Measurements from ENCODE around the gene LAG3. TPM values are rescaled to one million over a fixed set of nuclear protein-coding genes. Genes with fewer than 3 reads are reported as not detected.

Gene LAG3
- total and polyA plus RNA-seq, 4 donors: 0.82 to 1.7 (median 1.4) TPM

DNA sequence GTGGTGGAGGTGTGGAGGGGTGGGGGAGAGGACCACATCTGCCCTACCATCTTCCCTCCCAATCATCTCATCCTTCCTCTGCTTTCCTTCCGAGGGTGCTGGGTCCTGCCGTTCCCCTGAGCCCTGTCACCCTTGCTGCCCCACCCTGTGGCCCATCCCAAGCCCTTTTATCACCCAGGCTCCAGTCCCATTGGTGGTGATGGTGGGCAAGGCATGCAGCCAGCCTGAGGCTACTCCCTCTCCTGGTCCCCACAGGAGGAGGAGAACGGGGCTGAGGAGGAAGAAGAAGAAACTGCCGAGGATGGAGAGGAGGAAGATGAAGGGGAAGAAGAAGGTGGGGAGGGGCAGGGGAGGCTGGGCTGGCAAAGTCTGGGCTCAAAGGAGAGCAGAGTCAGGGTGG lies 2.7 kb upstream of the LAG3 start:
- Histone ChIP-seq H3K27me3 (ENCODE audit: control insufficient read depth in 3 of 3, insufficient read depth in 3 of 3, low read length in 2 of 3) (peaks cover 0 to 2% (median 0%) of the 10 kb centered on the region in 3 donors), H3K36me3 (ENCODE audit: control insufficient read depth in 4 of 4, insufficient read depth in 4 of 4, low read length in 4 of 4) (peaks cover 0 to 26% (median 14%) of the 10 kb centered on the region in 4 donors), H3K4me1 (ENCODE audit: control insufficient read depth in 5 of 5, insufficient read depth in 5 of 5, low read length in 5 of 5) (peaks cover 13 to 51% (median 28%) of the 10 kb centered on the region in 5 donors), H3K9ac (ENCODE audit: insufficient read depth in 1 of 2, low read length in 2 of 2) (no peak overlapping the region), H3K9me3 (ENCODE audit: control insufficient read depth in 4 of 4, insufficient read depth in 3 of 4, low read length in 3 of 4) (peaks cover 0 to 2% (median 0%) of the 10 kb centered on the region in 4 donors), H3K4me3 (no peak overlapping the region), H3K27ac (ENCODE audit: low read depth in 1 of 2, low read length in 1 of 2) (no peak overlapping the region)
- WGBS, 2 donors: 50 to 74% methylated on average over 4 of the region's 4 CpGs
- ATAC-seq (ENCODE audit: insufficient read depth, low FRiP score) (no peak), DNase-seq (no peak)
- TF ChIP-seq CTCF (IDR thresholded peaks at IDR 0.05; ENCODE audit: control extremely low read depth, extremely low read depth): no peak

GRCh38 chr12:6770094-6770493 lies 2.2 kb upstream of the LAG3 start:
- Histone ChIP-seq H3K4me3 (no peak overlapping the region), H3K9me3 (ENCODE audit: control insufficient read depth in 4 of 4, insufficient read depth in 3 of 4, low read length in 3 of 4) (peaks cover 0 to 2% (median 0%) of the 10 kb centered on the region in 4 donors), H3K36me3 (ENCODE audit: control insufficient read depth in 4 of 4, insufficient read depth in 4 of 4, low read length in 4 of 4) (peaks cover 0 to 28% (median 14%) of the 10 kb centered on the region in 4 donors), H3K27me3 (ENCODE audit: control insufficient read depth in 3 of 3, insufficient read depth in 3 of 3, low read length in 2 of 3) (peaks cover 0 to 2% (median 0%) of the 10 kb centered on the region in 3 donors), H3K27ac (ENCODE audit: low read depth in 1 of 2, low read length in 1 of 2) (no peak overlapping the region), H3K9ac (ENCODE audit: insufficient read depth in 1 of 2, low read length in 2 of 2) (no peak overlapping the region), H3K4me1 (ENCODE audit: control insufficient read depth in 5 of 5, insufficient read depth in 5 of 5, low read length in 5 of 5) (peaks cover 13 to 47% (median 23%) of the 10 kb centered on the region in 5 donors)
- WGBS, 2 donors: 77 to 86% methylated on average over 12 of the region's 12 CpGs
- ATAC-seq (ENCODE audit: insufficient read depth, low FRiP score) (no peak), DNase-seq (no peak)
- no peak for TF ChIP-seq CTCF (IDR thresholded peaks at IDR 0.05; ENCODE audit: control extremely low read depth, extremely low read depth)

DNA sequence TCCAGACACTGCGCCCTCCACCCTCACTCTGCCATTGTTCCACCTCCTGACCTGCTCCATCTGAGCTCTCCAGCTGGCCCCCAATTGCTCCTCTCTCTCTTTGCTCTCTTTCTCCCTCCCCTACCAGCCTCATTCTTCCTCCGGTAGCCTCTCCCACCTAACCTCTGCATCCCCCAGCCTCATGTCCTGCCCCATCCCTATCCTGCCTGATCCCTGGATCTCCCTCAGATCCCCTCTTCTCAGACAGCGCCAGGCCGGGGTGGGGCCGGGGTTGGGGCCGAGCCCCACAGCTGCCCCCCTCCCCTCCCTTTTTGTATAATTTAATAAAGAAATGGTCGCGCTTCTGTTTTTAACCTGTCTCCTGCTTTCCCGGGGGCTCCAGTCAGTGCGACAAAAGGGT lies 1.7 kb upstream of the LAG3 start:
- H3K4me3 ChIP-seq: no peak overlapping the region
- TF ChIP-seq CTCF (IDR thresholded peaks at IDR 0.05; ENCODE audit: control extremely low read depth, extremely low read depth): no peak
- peaks cover 0 to 2% (median 0%) of the 10 kb centered on the region in 3 donors for H3K27me3 ChIP-seq (ENCODE audit: control insufficient read depth in 3 of 3, insufficient read depth in 3 of 3, low read length in 2 of 3)
- DNase-seq (no peak), ATAC-seq (ENCODE audit: insufficient read depth, low FRiP score) (no peak)
- H3K9me3 ChIP-seq (ENCODE audit: control insufficient read depth in 4 of 4, insufficient read depth in 3 of 4, low read length in 3 of 4): peaks cover 0 to 2% (median 0%) of the 10 kb centered on the region in 4 donors
- 88 to 91% methylated on average over 10 of the region's 10 CpGs for WGBS, 2 donors
- peaks cover 8 to 42% (median 18%) of the 10 kb centered on the region in 5 donors for H3K4me1 ChIP-seq (ENCODE audit: control insufficient read depth in 5 of 5, insufficient read depth in 5 of 5, low read length in 5 of 5)
- peaks cover 0 to 28% (median 14%) of the 10 kb centered on the region in 4 donors for H3K36me3 ChIP-seq (ENCODE audit: control insufficient read depth in 4 of 4, insufficient read depth in 4 of 4, low read length in 4 of 4)
- no peak overlapping the region for H3K27ac ChIP-seq (ENCODE audit: low read depth in 1 of 2, low read length in 1 of 2)
- no peak overlapping the region for H3K9ac ChIP-seq (ENCODE audit: insufficient read depth in 1 of 2, low read length in 2 of 2)

- Histone ChIP-seq H3K9me3 (ENCODE audit: control insufficient read depth in 4 of 4, insufficient read depth in 3 of 4, low read length in 3 of 4) (peaks cover 0 to 2% (median 0%) of the 10 kb centered on the region in 4 donors), H3K4me3 (no peak overlapping the region), H3K4me1 (ENCODE audit: control insufficient read depth in 5 of 5, insufficient read depth in 5 of 5, low read length in 5 of 5) (peaks cover 7 to 39% (median 17%) of the 10 kb centered on the region in 5 donors), H3K36me3 (ENCODE audit: control insufficient read depth in 4 of 4, insufficient read depth in 4 of 4, low read length in 4 of 4) (peaks cover 0 to 28% (median 14%) of the 10 kb centered on the region in 4 donors), H3K27me3 (ENCODE audit: control insufficient read depth in 3 of 3, insufficient read depth in 3 of 3, low read length in 2 of 3) (peaks cover 0 to 2% (median 0%) of the 10 kb centered on the region in 3 donors), H3K9ac (ENCODE audit: insufficient read depth in 1 of 2, low read length in 2 of 2) (no peak overlapping the region), H3K27ac (ENCODE audit: low read depth in 1 of 2, low read length in 1 of 2) (peak overlapping the region in 1 of 2 donors; percentile 34)
- 86 to 87% methylated on average over 4 of the region's 4 CpGs for WGBS, 2 donors
- peak in 1 of 3 donors; percentile 33 for DNase-seq
- no peak for ATAC-seq (ENCODE audit: insufficient read depth, low FRiP score)
- TF ChIP-seq CTCF (IDR thresholded peaks at IDR 0.05; ENCODE audit: control extremely low read depth, extremely low read depth): no peak
Measured at GRCh38 chr12:6771091-6771495, 1.2 kb upstream of the LAG3 start.
